CD4-positive, alpha-beta memory T cell (primary cell): ENCODE data around the gene IL17RB. TPM values are rescaled to one million over a fixed set of nuclear protein-coding genes. Genes with fewer than 3 reads are reported as not detected.

Experiments used
- CTCF ChIA-PET: fragments of 350-600 bp; sonication (Branson Sonifier 250); formaldehyde crosslinking; loops from one replicate; lab custom pipeline; 2021; ENCODE audit warnings: inconsistent platforms; ENCODE audit not compliant: partially characterized antibody; lab: Charles Lee
- POLR2A ChIA-PET: fragments of 350-600 bp; sonication (Branson Sonifier 250); formaldehyde crosslinking; loops from one replicate; lab custom pipeline; 2021; ENCODE audit not compliant: partially characterized antibody; lab: Charles Lee
- DNase-seq, 5 donors: peaks; one replicate each; pipeline versions ENCODE4 v3.0.0 to v3.0.0-alpha.2; 2020 to 2022; ENCODE audit warnings: mixed read lengths in 1 of 5
- H3K27ac ChIP-seq: one replicate; pipeline ENCODE4 v1.7.0; 2013; ENCODE audit warnings: low read depth, low read length
- H3K27me3 ChIP-seq: 2 replicates; pipeline ENCODE4 v1.7.0; 2013; ENCODE audit warnings: mild to moderate bottlenecking, low read length, moderate library complexity; ENCODE audit not compliant: insufficient read depth
- H3K36me3 ChIP-seq: 2 replicates; pipeline ENCODE4 v1.7.0; 2013; ENCODE audit warnings: mild to moderate bottlenecking, low read length, moderate library complexity; ENCODE audit not compliant: insufficient read depth
- H3K4me1 ChIP-seq: 2 replicates; pipeline ENCODE4 v1.7.0; 2013; ENCODE audit warnings: mild to moderate bottlenecking, low read length, moderate library complexity; ENCODE audit not compliant: insufficient read depth
- H3K4me3 ChIP-seq, 2 donors: one replicate each; pipeline ENCODE4 v1.7.0; 2013; ENCODE audit warnings: low read length in 2 of 2, mild to moderate bottlenecking in 1 of 2
- H3K9me3 ChIP-seq, 2 donors: one replicate each; pipeline ENCODE4 v1.7.0; 2013; ENCODE audit warnings: low read length in 2 of 2, control low read depth in 1 of 2; ENCODE audit not compliant: control insufficient read depth in 1 of 2
- H3K27ac Mint-ChIP-seq, 7 donors: one replicate each; pipeline ENCODE4 v1.8.0; 2020 to 2021; ENCODE audit warnings: mixed read lengths in 7 of 7, mild to moderate bottlenecking in 6 of 7, inconsistent platforms in 3 of 7, moderate library complexity in 3 of 7
- H3K27me3 Mint-ChIP-seq, 2 donors: one replicate each; pipeline ENCODE4 v1.8.0; 2020 to 2021; ENCODE audit warnings: mixed read lengths in 2 of 2
- H3K36me3 Mint-ChIP-seq, 2 donors: one replicate each; pipeline ENCODE4 v1.8.0; 2020 to 2021; ENCODE audit warnings: mixed read lengths in 2 of 2, inconsistent platforms in 1 of 2, mild to moderate bottlenecking in 1 of 2
- H3K4me1 Mint-ChIP-seq, 4 donors: one replicate each; pipeline ENCODE4 v1.8.0; 2020 to 2021; ENCODE audit warnings: mixed read lengths in 4 of 4, mild to moderate bottlenecking in 1 of 4
- H3K4me3 Mint-ChIP-seq, 8 donors: one replicate each; pipeline ENCODE4 v1.8.0; 2020 to 2021; ENCODE audit warnings: mixed read lengths in 8 of 8, mild to moderate bottlenecking in 7 of 8, moderate library complexity in 6 of 8, inconsistent platforms in 3 of 8
- H3K9me3 Mint-ChIP-seq, 8 donors: one replicate each; pipeline ENCODE4 v1.8.0; 2020 to 2021; ENCODE audit warnings: mixed read lengths in 8 of 8, mild to moderate bottlenecking in 5 of 8, inconsistent platforms in 3 of 8, moderate library complexity in 1 of 8
- intact Hi-C: fragments of 100-400 bp; cut with micrococcal nuclease; formaldehyde crosslinking; loops from one replicate; pipeline ENCODE4 v1.15.1; 2023
- polyA plus RNA-seq, 2 donors: library from polyadenylated mRNA; unstranded; fragments of 300-500 nt; fragmentation: Illumina TruSeq; gene quantifications; one replicate each; pipeline ENCODE4 v1.2.3, GENCODE V29; 2021
- total RNA-seq, 2 experiments: library from RNA; stranded (reverse); gene quantifications; one replicate each; pipeline ENCODE4 v1.2.3, GENCODE V29; 2021

The IL17RB gene
- total and polyA plus RNA-seq, 4 experiments from 2014 or later = 0.09 to 1.0 (median 0.76) TPM

GRCh38 chr3:53815067-53815466, 31.3 kb upstream of the IL17RB start:
- intact Hi-C loops = no loop called here
- DNase-seq = no peak

GRCh38 chr3:53815651-53816050, 30.7 kb upstream of the IL17RB start:
- CTCF ChIA-PET = no interaction called here
- H3K9me3 ChIP-seq = no peaks in the 10 kb centered on the region
- no peak for DNase-seq
- H3K4me1 Mint-ChIP-seq = no peaks in the 10 kb centered on the region
- no peak overlapping the region for H3K4me3 Mint-ChIP-seq
- POLR2A ChIA-PET = no interaction called here
- intact Hi-C loops = no loop called here
- no peaks in the 10 kb centered on the region for H3K36me3 Mint-ChIP-seq
- H3K4me3 ChIP-seq = no peak overlapping the region
- no peak overlapping the region for H3K27ac Mint-ChIP-seq
- H3K9me3 Mint-ChIP-seq = no peaks in the 10 kb centered on the region
- H3K4me1 ChIP-seq = no peaks in the 10 kb centered on the region
- H3K27me3 Mint-ChIP-seq = peaks cover 0 to 4% of the 10 kb centered on the region in 2 donors
- no peaks in the 10 kb centered on the region for H3K27me3 ChIP-seq
- H3K27ac ChIP-seq = no peak overlapping the region
- H3K36me3 ChIP-seq = no peaks in the 10 kb centered on the region

More at GRCh38 chr3:53815067-53815466, 31.3 kb upstream of the IL17RB start:
- Mint-ChIP-seq H3K27ac (no peak overlapping the region), H3K4me3 (no peak overlapping the region), H3K36me3 (no peaks in the 10 kb centered on the region), H3K27me3 (peaks cover 0 to 4% of the 10 kb centered on the region in 2 donors), H3K4me1 (no peaks in the 10 kb centered on the region), H3K9me3 (no peaks in the 10 kb centered on the region)
- H3K4me3 ChIP-seq = no peak overlapping the region
- ChIA-PET CTCF (no interaction called here), POLR2A (no interaction called here)
- H3K36me3 ChIP-seq = no peaks in the 10 kb centered on the region
- H3K4me1 ChIP-seq = no peaks in the 10 kb centered on the region
- no peaks in the 10 kb centered on the region for H3K27me3 ChIP-seq
- no peaks in the 10 kb centered on the region for H3K9me3 ChIP-seq
- no peak overlapping the region for H3K27ac ChIP-seq

DNA sequence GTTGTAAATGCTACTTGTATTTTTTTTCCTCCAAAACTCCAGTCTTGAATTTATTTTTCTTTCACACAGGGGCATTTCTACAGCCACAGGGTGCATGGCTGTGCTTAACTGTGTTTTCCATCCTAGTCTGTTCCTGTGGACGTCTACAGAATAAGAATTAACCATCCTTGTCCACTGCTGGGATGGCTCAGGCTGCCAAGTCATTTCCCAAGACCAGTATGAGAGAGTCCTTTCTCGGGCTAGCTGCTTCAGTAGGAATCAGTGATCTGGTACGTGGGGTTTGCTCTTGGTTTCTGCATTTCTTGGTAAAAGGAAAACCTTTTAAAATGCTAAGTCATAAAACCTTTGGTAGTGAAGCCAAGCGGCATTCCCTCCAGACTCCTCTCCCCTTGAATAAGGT, 29.9 kb upstream of the IL17RB start:
- Mint-ChIP-seq H3K4me1 (no peaks in the 10 kb centered on the region), H3K4me3 (no peak overlapping the region), H3K27me3 (peaks cover 0 to 4% of the 10 kb centered on the region in 2 donors), H3K36me3 (no peaks in the 10 kb centered on the region), H3K27ac (no peak overlapping the region), H3K9me3 (no peaks in the 10 kb centered on the region)
- Histone ChIP-seq H3K27me3 (no peaks in the 10 kb centered on the region), H3K4me3 (no peak overlapping the region), H3K27ac (no peak overlapping the region), H3K9me3 (no peaks in the 10 kb centered on the region), H3K4me1 (no peaks in the 10 kb centered on the region), H3K36me3 (no peaks in the 10 kb centered on the region)
- ChIA-PET CTCF (no interaction called here), POLR2A (no interaction called here)
- intact Hi-C loops = no loop called here
- no peak for DNase-seq

DNA sequence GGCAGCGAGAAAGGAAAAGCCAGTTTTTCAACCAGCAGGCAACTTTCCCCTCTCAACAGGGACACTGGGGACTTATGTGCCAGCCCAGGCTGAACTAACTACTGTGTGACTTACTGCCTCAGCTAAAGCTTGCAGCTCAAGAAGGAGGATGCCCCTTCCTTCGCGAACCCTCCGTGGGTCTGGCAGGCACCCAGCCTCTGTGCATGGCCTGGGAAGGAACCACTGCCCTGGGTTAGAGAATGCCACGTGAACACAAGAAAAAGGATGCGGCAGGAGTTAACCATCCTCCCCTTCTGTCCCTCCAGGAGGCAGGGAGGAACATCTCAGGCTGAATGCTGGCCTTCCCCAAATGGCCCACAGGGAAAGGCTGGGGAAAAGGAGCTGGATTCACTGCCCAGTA, 29.2 kb upstream of the IL17RB start:
- peaks cover 0 to 4% of the 10 kb centered on the region in 2 donors for H3K27me3 Mint-ChIP-seq
- Histone ChIP-seq H3K27ac (no peak overlapping the region), H3K4me1 (no peaks in the 10 kb centered on the region), H3K9me3 (no peaks in the 10 kb centered on the region), H3K36me3 (no peaks in the 10 kb centered on the region), H3K27me3 (no peaks in the 10 kb centered on the region), H3K4me3 (no peak overlapping the region)
- no peak overlapping the region for H3K27ac Mint-ChIP-seq
- no peaks in the 10 kb centered on the region for H3K4me1 Mint-ChIP-seq
- no peaks in the 10 kb centered on the region for H3K36me3 Mint-ChIP-seq
- no peaks in the 10 kb centered on the region for H3K9me3 Mint-ChIP-seq
- no peak overlapping the region for H3K4me3 Mint-ChIP-seq
- CTCF ChIA-PET = no interaction called here
- intact Hi-C loops = no loop called here
- POLR2A ChIA-PET = no interaction called here
- DNase-seq = no peak

- H3K9me3 ChIP-seq = no peaks in the 10 kb centered on the region
- Mint-ChIP-seq H3K4me3 (peak overlapping the region in 2 of 8 donors; percentile 18 to 47), H3K27me3 (peaks cover 0 to 4% of the 10 kb centered on the region in 2 donors), H3K9me3 (no peaks in the 10 kb centered on the region), H3K4me1 (no peaks in the 10 kb centered on the region), H3K36me3 (no peaks in the 10 kb centered on the region), H3K27ac (no peak overlapping the region)
- intact Hi-C loops = no loop called here
- H3K27me3 ChIP-seq = no peaks in the 10 kb centered on the region
- H3K4me3 ChIP-seq = no peak overlapping the region
- H3K36me3 ChIP-seq = no peaks in the 10 kb centered on the region
- ChIA-PET POLR2A (no interaction called here), CTCF (no interaction called here)
- no peaks in the 10 kb centered on the region for H3K4me1 ChIP-seq
- no peak for DNase-seq
- no peak overlapping the region for H3K27ac ChIP-seq
These were observed 28.6 kb upstream of the IL17RB start for GRCh38 chr3:53817809-53818208.

DNA sequence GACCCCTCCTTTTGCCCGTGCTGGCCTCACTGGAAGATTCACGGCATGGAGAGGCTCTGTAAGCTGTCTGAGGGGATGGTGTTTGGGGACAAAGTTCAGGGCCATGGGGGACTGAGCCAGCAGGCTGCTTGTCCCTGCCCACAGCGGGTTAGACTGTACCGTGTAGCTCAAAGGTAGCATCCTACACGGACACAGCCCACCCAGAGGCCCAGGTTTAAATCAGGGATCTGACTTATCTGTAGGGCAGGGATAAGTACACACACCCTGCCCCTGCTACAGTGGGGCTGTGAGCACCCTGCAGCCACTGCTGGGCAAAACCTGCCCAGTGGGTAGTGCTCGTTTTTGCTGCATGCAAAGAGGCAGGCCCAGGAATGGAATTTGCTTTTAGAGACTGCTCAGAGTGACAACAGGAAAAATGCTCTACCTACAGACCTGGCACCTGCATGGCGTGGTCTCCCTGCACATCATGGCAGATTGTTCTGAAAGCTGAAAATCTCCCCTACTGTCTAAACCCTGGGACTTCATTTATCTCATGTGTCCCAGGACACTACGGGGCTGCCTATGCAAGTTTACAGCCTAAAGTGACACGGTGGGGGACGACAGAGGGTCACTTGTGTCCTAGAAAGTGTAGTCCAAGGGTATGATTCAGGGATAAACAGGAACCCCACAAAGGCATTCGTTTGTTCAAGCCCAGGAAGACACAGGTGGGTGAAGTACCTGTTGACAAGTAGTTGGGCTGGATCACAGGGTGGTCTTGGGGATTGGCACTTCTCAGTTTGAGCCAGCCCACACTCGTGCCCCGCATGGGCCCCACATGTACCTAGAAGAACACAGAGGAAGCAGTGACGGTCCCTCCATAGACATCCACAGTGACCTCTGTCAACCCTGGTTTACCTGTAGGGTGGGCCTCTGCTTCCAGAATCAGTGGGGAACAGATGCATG, 27.9 kb upstream of the IL17RB start:
- no peak for DNase-seq
- H3K9me3 Mint-ChIP-seq = no peaks in the 10 kb centered on the region
- CTCF ChIA-PET = no interaction called here
- no peak overlapping the region for H3K27ac ChIP-seq
- no peaks in the 10 kb centered on the region for H3K4me1 Mint-ChIP-seq
- H3K27ac Mint-ChIP-seq = no peak overlapping the region
- H3K4me3 Mint-ChIP-seq = peak overlapping the region in 2 of 8 donors; percentile 18 to 47
- H3K4me3 ChIP-seq = no peak overlapping the region
- POLR2A ChIA-PET = no interaction called here
- H3K27me3 ChIP-seq = no peaks in the 10 kb centered on the region
- H3K4me1 ChIP-seq = no peaks in the 10 kb centered on the region
- peaks cover 0 to 4% of the 10 kb centered on the region in 2 donors for H3K27me3 Mint-ChIP-seq
- H3K9me3 ChIP-seq = no peaks in the 10 kb centered on the region
- no peaks in the 10 kb centered on the region for H3K36me3 ChIP-seq
- intact Hi-C loops = no loop called here
- no peaks in the 10 kb centered on the region for H3K36me3 Mint-ChIP-seq

DNA sequence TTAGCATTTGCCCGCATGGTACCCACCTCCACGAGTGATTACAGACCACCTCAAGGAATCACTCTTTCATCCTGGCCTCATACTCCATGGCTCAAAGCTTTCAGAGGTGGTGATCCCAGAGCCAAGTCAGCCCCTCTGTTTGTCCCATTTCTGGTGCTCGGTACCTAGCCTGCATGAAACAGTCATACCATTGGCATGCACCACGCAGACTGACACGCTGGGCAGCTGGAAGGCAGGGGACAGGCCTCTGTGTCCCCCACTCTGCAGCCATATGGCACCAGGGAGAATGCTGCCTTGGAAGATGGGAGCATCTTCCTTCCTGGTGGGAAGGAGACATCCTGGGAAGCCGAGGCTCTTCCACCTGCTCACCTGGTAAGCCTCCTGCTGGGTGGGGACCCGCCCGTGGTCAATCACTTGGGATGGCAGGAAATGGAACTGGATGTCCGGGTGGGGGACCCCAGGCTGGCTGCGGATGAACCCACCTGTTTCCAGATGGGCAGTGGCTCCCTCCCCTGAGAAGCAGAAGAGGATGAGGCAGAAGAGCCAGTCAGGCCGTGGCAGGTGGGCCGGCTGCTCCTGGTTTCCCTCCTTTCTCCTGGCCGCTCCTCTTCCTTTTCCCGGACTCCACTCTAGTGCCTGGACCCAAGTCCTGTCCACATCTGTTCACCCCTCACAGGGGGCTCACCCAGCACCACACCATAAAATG, 27.1 kb upstream of the IL17RB start:
- intact Hi-C loops = no loop called here
- H3K4me3 ChIP-seq = no peak overlapping the region
- CTCF ChIA-PET = no interaction called here
- H3K36me3 ChIP-seq = no peaks in the 10 kb centered on the region
- Mint-ChIP-seq H3K4me3 (no peak overlapping the region), H3K36me3 (no peaks in the 10 kb centered on the region), H3K9me3 (no peaks in the 10 kb centered on the region), H3K27ac (no peak overlapping the region), H3K27me3 (peaks cover 0 to 4% of the 10 kb centered on the region in 2 donors), H3K4me1 (no peaks in the 10 kb centered on the region)
- H3K27ac ChIP-seq = no peak overlapping the region
- DNase-seq = no peak
- no peaks in the 10 kb centered on the region for H3K27me3 ChIP-seq
- no peaks in the 10 kb centered on the region for H3K9me3 ChIP-seq
- POLR2A ChIA-PET = no interaction called here
- H3K4me1 ChIP-seq = no peaks in the 10 kb centered on the region
